ENCODE data around the gene SHANK1. TPM values are rescaled to one million over a fixed set of nuclear protein-coding genes. Genes with fewer than 3 reads are reported as not detected.

The SHANK1 gene
- total and polyA plus RNA-seq, 2 of the 4 experiments (the other 2 are of a cell fraction), result 6.1 to 6.7 TPM

DNA sequence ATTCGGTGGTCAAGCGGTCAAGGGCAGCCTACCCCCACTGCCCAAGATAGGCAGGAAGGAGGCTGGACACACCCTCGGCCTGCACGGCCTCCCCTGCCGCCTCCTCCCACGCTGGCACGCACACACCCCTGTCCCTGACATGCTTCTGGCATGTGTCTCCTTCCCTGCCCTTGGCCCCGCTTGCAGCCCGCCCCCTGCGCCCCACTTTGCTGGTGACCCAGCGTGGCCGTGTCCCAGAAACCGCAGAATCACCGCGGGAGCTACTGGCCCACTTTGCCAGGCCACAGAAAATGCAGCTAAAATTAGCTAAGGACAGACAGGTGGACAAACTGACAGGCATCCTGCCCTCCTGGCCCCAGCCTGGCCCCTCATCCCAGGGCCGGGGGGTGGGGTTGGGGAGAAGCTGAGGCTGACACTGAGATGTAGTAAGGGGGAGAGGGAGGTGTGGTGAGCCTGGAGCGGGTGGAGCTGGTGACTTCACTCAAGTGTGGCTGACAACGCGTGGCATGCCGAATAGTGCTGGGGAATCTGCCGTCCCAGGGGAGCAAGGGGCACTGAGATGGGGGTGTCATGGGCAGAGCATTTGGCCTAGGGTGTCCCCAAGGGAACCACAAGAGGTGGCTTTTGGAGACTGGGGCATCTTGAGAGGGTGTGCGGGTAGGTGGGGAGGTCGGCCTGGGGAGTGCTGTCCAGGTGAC lies 2.4 kb downstream of the SHANK1 start:
- no peak overlapping the region for H3K27ac ChIP-seq (ENCODE audit: insufficient read depth, low read length)
- no peak overlapping the region for H2BK120ac ChIP-seq (ENCODE audit: low read depth, low read length)
- in situ Hi-C loops (cut with MboI; ENCODE audit: low sequenced_read_pairs) (no loop called here), dilution Hi-C loops (cut with HindIII; ENCODE audit: low sequenced_read_pairs, unreplicated experiment) (no loop called here), intact Hi-C loops (cut with micrococcal nuclease) (no loop called here)
- no peak overlapping the region for H3K4me3 ChIP-seq (ENCODE audit: insufficient read depth, low read depth, low read length)
- H3K9me1 ChIP-seq (ENCODE audit: insufficient read depth, low read length), result peaks cover 12% of the 10 kb centered on the region
- no peak overlapping the region for H3K14ac ChIP-seq (replicated peaks; ENCODE audit: low read depth, low read length)
- no peak overlapping the region for H4K8ac ChIP-seq (ENCODE audit: low read depth in 2 of 2, low read length in 2 of 2)
- no peak overlapping the region for H3K56ac ChIP-seq (ENCODE audit: extremely low read depth, insufficient read depth, low read length)
- ChIA-PET CTCF (no interaction called here), POLR2A (ENCODE audit: unreplicated experiment) (no interaction called here)
- 82% methylated on average over 9 of the region's 23 CpGs; no CpG with 5 or more reads in 1 of the 2 experiments for WGBS, 2 experiments (ENCODE audit: extremely low coverage in 2 of 2, insufficient read length in 1 of 2)
- TF ChIP-seq RAD21 (IDR thresholded peaks at IDR 0.05; ENCODE audit: low read length) (no peak), MAZ (IDR thresholded peaks at IDR 0.05; ENCODE audit: borderline replicate concordance, low read depth, low read length) (no peak), POLR2A (IDR thresholded peaks at IDR 0.05; ENCODE audit: low read depth, low read length) (no peak), MXI1 (IDR thresholded peaks at IDR 0.05; ENCODE audit: borderline replicate concordance, low read depth, low read length) (no peak), CEBPB (IDR thresholded peaks at IDR 0.05; ENCODE audit: low read depth, low read length) (no peak), CHD1 (IDR thresholded peaks at IDR 0.05; ENCODE audit: low read depth, low read length) (no peak), NFE2L2 (IDR thresholded peaks at IDR 0.05; ENCODE audit: low read depth, low read length) (no peak), FOS (IDR thresholded peaks at IDR 0.05; ENCODE audit: low read depth, low read length) (no peak), SMC3 (IDR thresholded peaks at IDR 0.05; ENCODE audit: low read depth, low read length) (no peak), BHLHE40 (IDR thresholded peaks at IDR 0.05; ENCODE audit: low read depth, low read length) (no peak)
- TF ChIP-seq, protein P1, sequence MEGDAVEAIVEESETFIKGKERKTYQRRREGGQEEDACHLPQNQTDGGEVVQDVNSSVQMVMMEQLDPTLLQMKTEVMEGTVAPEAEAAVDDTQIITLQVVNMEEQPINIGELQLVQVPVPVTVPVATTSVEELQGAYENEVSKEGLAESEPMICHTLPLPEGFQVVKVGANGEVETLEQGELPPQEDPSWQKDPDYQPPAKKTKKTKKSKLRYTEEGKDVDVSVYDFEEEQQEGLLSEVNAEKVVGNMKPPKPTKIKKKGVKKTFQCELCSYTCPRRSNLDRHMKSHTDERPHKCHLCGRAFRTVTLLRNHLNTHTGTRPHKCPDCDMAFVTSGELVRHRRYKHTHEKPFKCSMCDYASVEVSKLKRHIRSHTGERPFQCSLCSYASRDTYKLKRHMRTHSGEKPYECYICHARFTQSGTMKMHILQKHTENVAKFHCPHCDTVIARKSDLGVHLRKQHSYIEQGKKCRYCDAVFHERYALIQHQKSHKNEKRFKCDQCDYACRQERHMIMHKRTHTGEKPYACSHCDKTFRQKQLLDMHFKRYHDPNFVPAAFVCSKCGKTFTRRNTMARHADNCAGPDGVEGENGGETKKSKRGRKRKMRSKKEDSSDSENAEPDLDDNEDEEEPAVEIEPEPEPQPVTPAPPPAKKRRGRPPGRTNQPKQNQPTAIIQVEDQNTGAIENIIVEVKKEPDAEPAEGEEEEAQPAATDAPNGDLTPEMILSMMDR (conservative IDR thresholded peaks at IDR 0.05; ENCODE audit: low read depth, low read length), result no peak
- H4K5ac ChIP-seq (ENCODE audit: low read depth, low read length), result no peak overlapping the region
- no peak overlapping the region for H2AFZ ChIP-seq (replicated peaks; ENCODE audit: low read length, poor library complexity)
- no TSS peak for BruUV-seq (replicated peaks)
- H4K20me1 ChIP-seq (ENCODE audit: insufficient read depth, low read length), result 0 out of 2 replicates have a peak, but pooled peaks cover 3% of the 10 kb centered on the region
- DNase-seq, result no peak
- H3K36me3 ChIP-seq (ENCODE audit: control insufficient read depth, insufficient read depth, low read length), result peaks cover 1% of the 10 kb centered on the region; the same call in 1 of the 2 replicates
- H3K4me1 ChIP-seq (ENCODE audit: control insufficient read depth, insufficient read depth, low read length), result peaks cover 6% of the 10 kb centered on the region
- ATAC-seq (ENCODE audit: low read depth), result no peak
- H2BK15ac ChIP-seq (ENCODE audit: low read depth, low read length), result no peak overlapping the region
- peaks cover 0 to 17% of the 10 kb centered on the region in 2 experiments; a peak in 1 of 4 replicates for H3K79me1 ChIP-seq (ENCODE audit: low read depth in 1 of 2, low read length in 2 of 2)
- H2AK5ac ChIP-seq (ENCODE audit: low read depth, low read length), result no peak overlapping the region; the same call in 1 of the 2 replicates
- peak overlapping the region; percentile 5 for H2AK9ac ChIP-seq (replicated peaks; ENCODE audit: low read depth, low read length, poor library complexity)
- H3K4ac ChIP-seq (ENCODE audit: low read depth, low read length), result no peak overlapping the region
- no peaks in the 10 kb centered on the region for H3K27me3 ChIP-seq (ENCODE audit: control insufficient read depth, insufficient read depth, low read length)
- no peak overlapping the region for H2BK5ac ChIP-seq (ENCODE audit: low read depth, low read length, poor library complexity, severe bottlenecking)
- no peak overlapping the region for H4K91ac ChIP-seq (ENCODE audit: insufficient read depth, low read depth, low read length)
- no peaks in the 10 kb centered on the region for H3K9me3 ChIP-seq (ENCODE audit: control insufficient read depth, insufficient read depth, low read length)
- no peak overlapping the region for H3K18ac ChIP-seq (ENCODE audit: low read depth, low read length)
- H3K23ac ChIP-seq (ENCODE audit: low read depth, low read length), result no peak overlapping the region
- H3K9ac ChIP-seq (ENCODE audit: low read depth, low read length), result no peak overlapping the region
- no peak overlapping the region for H2BK20ac ChIP-seq (ENCODE audit: low read depth, low read length)
- H3K4me2 ChIP-seq (ENCODE audit: low read depth, low read length), result no peak overlapping the region
